Islet precursor cell (in vitro differentiated cells): Measurements from ENCODE around the gene APBA1.

ENCODE experiments used
- DNase-seq: peaks from one replicate; pipeline ENCODE4 v3.0.0-alpha.2; 2018

APBA1 gene

DNA sequence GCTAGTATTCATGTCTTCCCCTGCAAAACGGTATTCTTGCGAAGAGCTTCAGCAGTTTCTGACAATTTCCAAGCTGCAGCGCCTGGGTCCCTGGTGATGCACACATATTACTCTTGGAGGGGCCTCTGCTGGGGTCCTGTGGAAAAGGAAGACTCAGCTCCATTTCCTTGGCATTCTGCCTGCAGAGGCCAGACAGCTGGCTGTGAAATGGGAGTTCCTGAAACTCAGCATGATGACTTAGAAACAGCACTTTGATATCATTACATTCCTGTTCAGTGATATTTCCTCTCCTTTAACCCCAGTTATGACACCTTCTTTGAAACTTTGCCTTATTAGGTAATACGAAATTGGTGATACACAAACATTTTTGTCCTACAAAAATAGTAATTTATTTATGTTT lies 98.5 kb downstream of the APBA1 start:
- DNase-seq = no peak

DNA sequence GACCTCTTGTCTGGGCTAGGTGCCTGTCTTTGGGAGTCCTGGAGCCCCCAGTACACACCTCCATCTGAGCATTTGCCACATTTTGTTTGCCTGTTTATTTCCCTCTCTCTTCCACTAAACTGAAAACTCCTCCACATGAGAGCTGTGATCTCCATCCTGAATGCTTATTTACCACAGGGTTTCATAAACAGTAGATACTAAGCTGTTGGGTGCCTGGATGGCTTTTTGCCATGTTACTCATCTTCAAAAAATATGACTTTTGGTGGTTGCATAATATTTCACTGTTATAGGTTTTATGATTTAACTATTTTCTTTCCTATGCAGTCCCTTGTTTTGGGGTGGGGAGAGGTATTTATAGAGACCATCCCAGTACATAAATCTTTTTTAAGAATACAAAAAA lies 99.6 kb downstream of the APBA1 start:
- no peak for DNase-seq

DNA sequence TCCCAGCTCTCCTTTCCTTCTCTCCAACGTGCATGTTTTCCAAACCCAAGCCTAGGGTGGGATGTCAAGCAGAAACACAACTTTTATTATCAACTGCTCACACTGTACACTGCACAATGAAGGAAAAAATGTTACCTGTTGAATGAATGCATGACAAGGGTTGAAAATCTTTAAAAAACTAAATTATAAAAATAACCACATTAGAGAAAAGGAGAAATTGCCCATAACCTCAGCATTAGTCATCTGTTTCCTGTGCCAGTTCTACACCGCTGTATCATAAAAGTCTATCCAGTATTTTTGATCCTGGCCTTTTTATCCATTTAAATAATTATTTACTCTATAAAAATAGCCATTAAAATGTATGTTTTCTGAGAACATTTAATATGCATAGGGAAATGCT lies 101.1 kb downstream of the APBA1 start:
- no peak for DNase-seq

DNA sequence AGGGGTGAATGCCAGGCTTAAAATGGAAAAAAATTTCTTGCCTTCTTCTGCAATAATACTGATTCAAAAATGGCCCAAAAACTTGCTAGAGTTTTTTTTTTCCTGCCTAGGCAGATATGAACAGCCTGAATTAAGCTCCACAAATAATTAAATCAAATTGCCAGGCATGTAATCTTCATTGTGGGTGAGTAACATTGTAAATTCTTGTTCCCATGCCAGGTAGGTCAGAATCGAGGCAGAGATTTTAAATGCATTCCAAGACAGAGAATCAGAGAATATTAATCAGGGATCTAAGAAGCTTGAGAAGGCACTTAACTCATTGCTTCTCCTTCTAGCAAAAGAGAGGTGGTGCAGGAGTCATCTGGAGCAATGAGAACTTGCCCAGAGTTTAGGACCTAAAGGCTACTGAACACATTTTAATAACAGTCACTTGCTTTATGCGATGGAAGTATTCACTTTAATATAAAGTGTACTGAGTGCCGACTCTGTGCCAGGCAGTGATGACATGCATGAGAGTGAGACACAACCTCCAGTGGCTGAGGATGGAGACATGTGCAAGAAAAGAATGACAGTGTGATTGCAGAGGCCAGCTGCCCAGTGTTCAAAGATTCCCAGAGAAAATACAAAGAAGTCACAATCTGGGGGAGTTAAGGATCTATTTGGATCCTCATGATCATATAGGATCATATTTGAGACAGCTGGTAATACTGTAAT lies 102.3 kb downstream of the APBA1 start:
- no peak for DNase-seq

- DNase-seq = no peak
Measured at GRCh38 chr9:69564557-69564956, 107.6 kb downstream of the APBA1 start.

DNA sequence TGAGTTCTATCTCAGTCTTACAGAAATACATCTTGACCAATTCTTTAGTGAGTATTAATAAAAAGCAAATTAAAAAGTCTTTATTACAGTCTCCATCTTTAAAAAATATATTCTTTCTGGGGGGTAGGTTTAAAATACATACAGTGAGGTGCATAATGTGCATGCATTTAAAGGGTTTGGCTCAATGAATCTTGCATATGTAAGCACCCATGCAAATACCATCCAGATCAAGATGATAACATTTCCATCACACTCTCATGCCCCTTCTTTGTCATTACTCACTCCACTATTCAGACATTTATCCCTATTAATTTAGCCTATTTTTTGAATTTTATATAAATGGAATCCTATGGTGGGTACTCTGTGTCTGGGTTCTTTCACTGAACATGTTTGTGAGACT lies 113.0 kb downstream of the APBA1 start:
- no peak for DNase-seq

DNA sequence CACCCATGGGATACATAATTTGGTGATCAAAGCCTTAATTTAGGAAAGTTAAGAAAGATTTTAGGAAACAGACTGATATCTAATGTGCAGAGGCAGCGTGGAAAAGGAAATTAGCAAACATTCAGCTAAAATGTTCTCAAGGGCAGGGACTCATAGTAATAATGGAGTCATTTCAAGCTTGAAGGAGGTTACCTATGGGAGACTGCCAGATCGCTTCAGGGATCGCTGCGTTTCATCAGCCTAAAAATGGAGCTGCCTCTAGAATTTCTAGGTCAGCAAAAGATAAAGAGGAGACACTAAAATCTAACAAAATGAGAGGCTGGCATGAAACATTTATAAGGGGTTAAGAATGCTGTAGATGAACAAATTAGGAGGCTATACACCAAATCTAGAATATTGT lies 115.5 kb downstream of the APBA1 start:
- DNase-seq = no peak

GRCh38 chr9:69555802-69556201 lies 116.4 kb downstream of the APBA1 start:
- DNase-seq = no peak

DNA sequence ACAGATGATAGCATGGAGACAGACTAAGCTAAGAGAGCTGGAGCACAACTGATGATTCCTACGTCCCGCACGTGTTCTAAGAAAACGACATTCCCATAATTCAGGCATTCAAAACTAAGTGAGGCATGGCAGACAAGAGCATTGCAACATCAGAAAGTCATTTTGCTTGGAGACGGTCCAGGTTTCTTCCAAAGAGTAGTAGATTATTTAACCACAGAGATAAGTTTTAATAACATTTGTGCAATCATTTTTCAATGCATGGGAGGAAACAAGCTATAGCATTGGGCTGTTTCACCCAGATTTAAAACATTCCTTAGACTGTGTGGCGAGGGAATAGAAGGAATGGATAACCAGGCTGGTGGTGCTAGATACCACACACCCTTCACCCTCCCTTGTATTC lies 117.2 kb downstream of the APBA1 start:
- no peak for DNase-seq

- DNase-seq = no peak
Measured at GRCh38 chr9:69549310-69550202, 122.6 kb downstream of the APBA1 start.

DNA sequence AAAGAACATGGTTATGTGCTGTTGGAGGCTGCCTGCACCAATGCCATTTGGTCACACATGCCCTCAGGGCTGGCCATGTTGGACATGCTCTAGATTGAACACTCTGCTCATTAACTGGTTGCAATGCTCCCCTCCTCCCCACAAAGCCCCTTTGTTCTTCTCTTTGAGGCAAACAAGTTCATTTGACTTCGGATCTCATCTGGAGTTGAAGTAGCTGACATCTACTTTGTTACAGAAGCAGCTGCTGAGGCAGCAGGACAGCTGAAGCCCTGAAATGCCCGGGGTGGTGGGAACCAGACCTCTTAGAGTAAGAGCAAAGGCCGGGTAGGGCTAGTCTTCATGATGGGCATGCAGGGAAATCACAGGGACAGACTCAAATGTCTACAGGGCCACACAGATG lies 123.5 kb downstream of the APBA1 start:
- DNase-seq = peak; percentile 69

- DNase-seq = no peak
Measured at GRCh38 chr9:69546265-69546664, 125.9 kb downstream of the APBA1 start.

DNA sequence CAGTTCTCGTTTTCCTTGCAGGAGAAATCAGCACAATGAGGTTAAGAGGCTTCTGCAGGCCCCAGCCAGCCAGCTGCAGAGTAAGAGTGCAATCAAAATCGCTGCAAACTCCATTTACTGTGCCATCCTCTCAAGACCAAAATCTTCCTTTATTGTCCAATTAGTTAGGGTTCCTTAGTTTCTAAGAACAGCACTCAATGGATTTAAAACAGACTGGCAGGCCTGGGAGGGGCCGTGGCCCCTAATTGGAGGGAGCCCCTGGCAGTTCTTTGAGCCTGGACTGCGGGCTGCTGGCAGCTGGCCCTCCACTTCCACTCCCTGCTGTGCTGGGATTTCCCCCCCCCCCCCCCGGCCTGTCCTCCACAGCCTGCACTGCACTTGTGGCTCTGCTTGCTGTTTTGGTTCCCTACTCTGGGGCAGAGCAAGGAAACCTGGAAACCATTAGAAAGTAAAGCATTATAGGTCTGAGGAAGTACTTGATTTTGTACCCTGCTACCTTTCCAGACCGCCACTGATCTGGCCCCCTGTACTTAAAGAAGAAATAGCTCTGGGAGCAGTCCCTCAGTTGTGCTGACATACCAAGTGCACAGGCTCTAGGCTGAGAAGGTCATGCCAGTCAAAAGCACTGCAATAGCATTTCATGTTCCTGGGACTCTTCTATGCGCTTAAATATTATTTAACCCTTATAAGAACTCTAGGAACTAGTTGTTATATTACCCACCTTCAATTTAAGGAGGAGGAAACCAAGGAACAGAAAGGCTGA lies 129.0 kb downstream of the APBA1 start:
- peak; percentile 69 for DNase-seq

DNA sequence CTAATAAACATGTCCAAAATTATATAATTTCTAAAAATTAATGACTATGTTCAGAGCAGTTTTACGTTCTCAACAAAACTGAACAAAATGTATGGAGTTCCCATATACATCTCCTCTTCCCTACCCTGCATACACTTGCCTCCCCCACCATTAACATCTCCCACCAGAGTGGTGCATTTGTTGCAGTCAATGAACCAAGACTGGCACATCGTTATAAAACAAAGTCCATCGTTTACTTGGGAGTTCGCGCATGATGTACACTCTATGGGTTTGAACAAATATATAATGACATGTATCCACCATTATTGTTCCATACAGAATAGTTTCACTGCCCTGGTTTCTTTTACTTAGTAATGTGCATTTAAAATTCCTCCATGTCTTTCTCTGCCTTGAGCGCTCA lies 130.1 kb downstream of the APBA1 start:
- no peak for DNase-seq

DNA sequence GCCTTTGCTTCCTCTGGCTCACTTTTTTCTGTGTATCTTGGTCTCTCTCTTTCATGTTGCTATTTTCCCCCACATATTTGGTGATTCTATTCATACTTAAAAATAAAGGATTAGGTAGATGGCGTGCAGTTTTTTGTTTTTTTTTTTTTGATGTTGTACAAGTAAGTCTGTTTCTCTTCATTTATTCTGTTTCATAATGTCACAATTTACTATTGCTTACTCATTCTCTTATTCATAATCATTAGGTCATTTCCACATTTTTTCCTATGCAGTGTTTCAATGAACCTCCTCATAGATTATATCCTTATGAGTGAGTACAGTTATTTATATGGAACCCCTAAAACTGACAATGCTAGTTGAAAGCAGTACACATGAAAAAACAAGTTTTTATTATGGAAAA lies 136.3 kb downstream of the APBA1 start:
- DNase-seq = no peak

- DNase-seq = no peak
Measured at GRCh38 chr9:69535286-69535832, 136.8 kb downstream of the APBA1 start.

GRCh38 chr9:69532396-69532795 lies 139.8 kb downstream of the APBA1 start:
- no peak for DNase-seq

DNA sequence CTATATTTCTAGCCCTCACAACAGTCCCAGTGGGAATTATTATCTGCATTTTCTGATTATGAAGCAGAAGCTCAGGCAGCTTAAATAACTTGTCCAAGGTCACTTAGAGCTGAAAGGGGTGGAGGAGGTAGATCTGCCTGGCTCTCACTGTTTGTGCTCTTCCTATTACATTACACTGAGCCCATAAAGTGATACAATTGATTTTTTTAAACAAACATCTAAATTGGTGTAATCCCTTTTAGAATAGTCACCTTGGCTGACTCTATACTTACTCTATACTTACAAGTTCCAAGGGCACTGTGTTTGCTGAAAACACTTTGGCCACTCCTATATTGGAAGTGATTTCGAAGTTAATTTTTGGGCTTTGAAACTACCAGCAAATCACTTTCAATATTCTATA lies 144.7 kb downstream of the APBA1 start:
- DNase-seq = no peak

GRCh38 chr9:69526699-69527098 lies 145.5 kb downstream of the APBA1 start:
- DNase-seq = no peak

DNA sequence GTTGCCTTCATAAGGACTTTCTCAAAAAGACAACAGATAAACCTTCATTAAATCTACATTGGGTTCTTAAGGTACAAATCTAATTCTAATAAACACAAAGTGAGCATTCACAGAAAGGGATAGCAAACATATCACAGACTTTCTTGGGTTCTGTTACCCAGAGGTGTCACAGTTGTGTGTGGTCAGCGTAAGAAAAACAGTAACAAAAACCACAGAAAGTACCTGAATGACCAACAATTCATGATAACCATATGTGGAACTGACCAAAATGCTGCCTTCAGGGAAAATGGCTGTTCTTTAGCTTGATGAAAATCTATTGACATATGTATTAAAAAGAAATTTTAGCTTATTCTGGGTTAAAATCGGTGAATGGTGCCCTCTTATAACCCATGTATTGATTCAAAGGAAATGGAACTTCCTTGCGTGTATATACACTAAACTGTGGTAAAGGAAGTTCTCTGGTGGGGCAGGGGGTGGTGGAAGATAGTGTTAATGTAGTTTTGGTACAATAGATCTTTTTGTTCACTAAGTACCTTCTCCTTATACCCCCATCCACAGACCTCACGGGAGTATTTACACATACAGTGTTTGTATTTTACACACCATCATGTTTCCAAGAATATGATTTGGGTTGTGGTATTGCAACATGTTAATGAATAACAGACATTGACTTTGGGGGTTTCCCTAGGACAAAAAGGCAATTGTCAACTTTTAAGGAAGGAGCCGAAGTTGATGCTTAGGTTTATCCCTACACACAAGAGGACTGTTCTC lies 152.5 kb downstream of the APBA1 start:
- no peak for DNase-seq

DNA sequence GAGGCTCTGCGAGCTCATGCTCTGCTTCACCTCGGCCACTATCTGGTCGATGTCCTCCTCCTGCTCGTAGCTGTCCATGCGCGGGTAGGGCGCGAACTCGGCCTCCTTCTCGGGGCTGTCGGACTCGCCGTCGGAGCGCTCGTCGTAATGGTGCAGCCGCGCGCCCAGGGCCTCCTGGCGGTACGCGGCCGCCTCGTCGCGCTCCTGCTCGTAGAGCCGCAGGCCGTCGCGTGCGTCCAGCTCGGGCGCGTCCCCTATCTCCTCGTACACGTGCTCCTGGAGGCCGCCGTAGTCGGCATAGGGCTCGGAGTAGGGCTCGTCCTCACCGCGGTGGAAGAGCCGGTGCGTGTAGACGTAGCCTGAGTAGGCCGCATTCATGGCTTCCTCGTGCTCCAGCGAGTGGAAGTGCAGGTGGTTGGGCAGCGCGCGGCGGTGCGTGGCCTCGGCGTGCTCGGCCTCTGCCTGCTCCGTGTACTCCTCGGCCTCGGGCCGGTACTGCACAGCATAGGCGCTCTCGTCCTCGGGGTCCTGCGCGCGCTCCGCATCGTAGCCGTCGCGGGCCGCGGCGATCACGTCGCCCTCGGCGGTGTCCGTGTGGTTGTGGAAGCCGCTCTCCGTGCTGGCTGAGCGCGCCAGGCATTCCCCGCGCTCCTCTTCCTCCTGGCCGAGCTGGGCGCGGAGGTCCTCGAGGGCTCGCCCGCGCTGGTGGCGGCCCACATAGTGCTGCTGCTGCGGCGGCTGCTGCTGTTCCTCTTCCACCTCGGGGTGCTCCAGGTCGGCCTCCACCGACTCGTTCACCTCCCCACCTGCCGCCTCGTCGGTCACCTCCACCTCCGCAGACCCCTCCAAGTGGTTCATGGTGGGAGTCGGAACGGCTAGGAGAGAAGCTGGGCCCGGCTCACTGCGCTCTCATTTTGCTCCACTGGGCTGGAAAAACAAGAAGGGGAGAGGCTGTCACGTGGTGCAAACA lies 155.5 kb downstream of the APBA1 start:
- no peak for DNase-seq
